Activated B cell treated with CpG ODN at 0.5 μM for 24 hours (primary cell): ENCODE results near the gene RNF166. TPM values are rescaled to one million over a fixed set of nuclear protein-coding genes. Genes with fewer than 3 reads are reported as not detected.

Source experiments
- ATAC-seq: fragments of 200-7000 bp; cut with Tn5 transposase; one replicate; pipeline ENCODE4 v1.10.0; 2021; ENCODE audit warnings: low read depth, mild to moderate bottlenecking, moderate library complexity
- CTCF ChIA-PET: fragments of 350-600 bp; sonication (Branson Sonifier 250); formaldehyde crosslinking; loops from one replicate; lab custom pipeline; 2021; ENCODE audit warnings: antibody characterized with exemption; lab: Charles Lee
- POLR2A ChIA-PET: fragments of 350-600 bp; sonication (Branson Sonifier 250); formaldehyde crosslinking; loops from one replicate; lab custom pipeline; 2021; ENCODE audit warnings: antibody characterized with exemption; lab: Charles Lee
- DNase-seq: peaks from one replicate; pipeline ENCODE4 v3.0.0; 2022
- H3K27ac Mint-ChIP-seq: one replicate; pipeline ENCODE4 v1.8.0; 2020; ENCODE audit warnings: mixed read lengths
- H3K27me3 Mint-ChIP-seq: one replicate; pipeline ENCODE4 v1.8.0; 2021; ENCODE audit warnings: mixed read lengths
- H3K36me3 Mint-ChIP-seq: one replicate; pipeline ENCODE4 v1.8.0; 2021; ENCODE audit warnings: low read depth, mixed read lengths
- H3K4me1 Mint-ChIP-seq: one replicate; pipeline ENCODE4 v1.8.0; 2021; ENCODE audit warnings: mixed read lengths
- H3K4me3 Mint-ChIP-seq: one replicate; pipeline ENCODE4 v1.8.0; 2020; ENCODE audit warnings: mild to moderate bottlenecking, mixed read lengths
- H3K9me3 Mint-ChIP-seq: one replicate; pipeline ENCODE4 v1.8.0; 2020; ENCODE audit warnings: mixed read lengths
- CTCF ChIP-seq: fragments of 200-600 bp; IDR thresholded peaks from one replicate; pipeline ENCODE4 v1.8.0; 2022; ENCODE audit warnings: antibody characterized with exemption, mild to moderate bottlenecking
- intact Hi-C: fragments of 100-400 bp; cut with micrococcal nuclease; formaldehyde crosslinking; loops from one replicate; pipeline ENCODE4 v1.15.1; 2024
- total RNA-seq: library from RNA; stranded (reverse); gene quantifications from 2 replicates; pipeline ENCODE4 v1.2.3, GENCODE V29; 2022

The RNF166 gene
- total RNA-seq, 1 donor from 2014 or later = 45.3 TPM

- DNase-seq (no peak), ATAC-seq (no peak)
- Mint-ChIP-seq H3K9me3 (no peaks in the 10 kb centered on the region), H3K27me3 (no peaks in the 10 kb centered on the region), H3K4me3 (peak overlapping the region; percentile 81), H3K4me1 (peaks cover 73% of the 10 kb centered on the region), H3K27ac (peak overlapping the region; percentile 86), H3K36me3 (peaks cover 19% of the 10 kb centered on the region)
- intact Hi-C loops = loop anchor here (1.0 to 5.0 kb wide), 9 partner anchors 9 to 834 kb away; partner anchors contain the start of genes CYBA, MVD, SLC7A5 and SNAI3
- no peak for TF ChIP-seq CTCF
- ChIA-PET CTCF (interaction anchor here (0.6 to 2.9 kb wide), 2 partner anchors 15 to 35 kb away, joined by 3 to 17 read pairs; partner anchors contain the start of gene SNAI3), POLR2A (interaction anchor here (0.8 to 4.5 kb wide), 8 partner anchors 9 to 131 kb away, joined by 3 to 49 read pairs (median 5); partner anchors contain the start of genes CYBA, SNAI3 and ZC3H18)
These were observed 4.4 kb downstream of the RNF166 start for GRCh38 chr16:88701581-88702370.

- no peaks in the 10 kb centered on the region for H3K27me3 Mint-ChIP-seq
- peaks cover 23% of the 10 kb centered on the region for H3K36me3 Mint-ChIP-seq
- TF ChIP-seq CTCF = no peak
- ChIA-PET CTCF (interaction anchor here (0.7 to 2.9 kb wide), 4 partner anchors 15 to 62 kb away, joined by 3 to 17 read pairs (median 5); partner anchors contain the start of gene SNAI3), POLR2A (interaction anchor here (0.7 to 4.5 kb wide), 16 partner anchors 9 to 1318 kb away, joined by 3 to 49 read pairs (median 5); partner anchors contain the start of genes APRT, CYBA, FBXO31 and MVD)
- H3K4me1 Mint-ChIP-seq = peaks cover 73% of the 10 kb centered on the region
- ATAC-seq (peak; percentile 81), DNase-seq (peak; percentile 86)
- peak overlapping the region; percentile 90 for H3K27ac Mint-ChIP-seq
- H3K4me3 Mint-ChIP-seq = peak overlapping the region; percentile 81
- H3K9me3 Mint-ChIP-seq = no peaks in the 10 kb centered on the region
- intact Hi-C loops = loop anchor here (1.0 to 5.0 kb wide), 9 partner anchors 9 to 834 kb away; partner anchors contain the start of genes CYBA, MVD, SLC7A5 and SNAI3
These were observed 5.3 kb downstream of the RNF166 start for GRCh38 chr16:88700636-88701482.

- ChIA-PET POLR2A (interaction anchor here (0.7 to 4.5 kb wide), 14 partner anchors 9 to 1317 kb away, joined by 3 to 49 read pairs (median 6); partner anchors contain the start of genes APRT, CYBA, FBXO31 and MVD), CTCF (interaction anchor here (0.7 to 2.9 kb wide), 4 partner anchors 14 to 61 kb away, joined by 3 to 17 read pairs (median 5); partner anchors contain the start of gene SNAI3)
- Mint-ChIP-seq H3K4me3 (peak overlapping the region; percentile 81), H3K9me3 (no peaks in the 10 kb centered on the region), H3K27ac (peak overlapping the region; percentile 90), H3K36me3 (peaks cover 29% of the 10 kb centered on the region), H3K27me3 (no peaks in the 10 kb centered on the region), H3K4me1 (peaks cover 69% of the 10 kb centered on the region)
- DNase-seq (no peak), ATAC-seq (no peak)
- TF ChIP-seq CTCF = no peak
- intact Hi-C loops = loop anchor here (2.0 to 5.0 kb wide), 4 partner anchors 37 to 833 kb away; partner anchors contain the start of genes MVD and SLC7A5
These were observed 5.9 kb downstream of the RNF166 start for GRCh38 chr16:88700322-88700635.

- intact Hi-C loops = no loop called here
- Mint-ChIP-seq H3K36me3 (peaks cover 29% of the 10 kb centered on the region), H3K9me3 (no peaks in the 10 kb centered on the region), H3K4me1 (peaks cover 61% of the 10 kb centered on the region), H3K27ac (no peak overlapping the region), H3K4me3 (no peak overlapping the region), H3K27me3 (no peaks in the 10 kb centered on the region)
- ChIA-PET POLR2A (interaction anchor here (4.5 kb wide), 1 partner anchor 49 kb away, joined by 49 read pairs; the partner anchor contains the start of gene CYBA), CTCF (interaction anchor here (2.1 kb wide), 1 partner anchor 18 kb away, joined by 6 read pairs; no protein-coding TSS in a partner anchor)
- no peak for DNase-seq
- no peak for TF ChIP-seq CTCF
- no peak for ATAC-seq
These were observed 7.0 kb downstream of the RNF166 start for GRCh38 chr16:88699180-88699579.
